GM12872 (cell line): ENCODE measurements around the gene GUCY1A2.

Experiments used
- TF ChIP-seq, protein P1 (sequence below): IDR thresholded peaks from 3 replicates; pipeline ENCODE4 v1.5.1; 2011; ENCODE audit warnings: low read depth, mild to moderate bottlenecking, low read length, moderate library complexity; ENCODE audit not compliant: insufficient read depth

Gene GUCY1A2, protein sequence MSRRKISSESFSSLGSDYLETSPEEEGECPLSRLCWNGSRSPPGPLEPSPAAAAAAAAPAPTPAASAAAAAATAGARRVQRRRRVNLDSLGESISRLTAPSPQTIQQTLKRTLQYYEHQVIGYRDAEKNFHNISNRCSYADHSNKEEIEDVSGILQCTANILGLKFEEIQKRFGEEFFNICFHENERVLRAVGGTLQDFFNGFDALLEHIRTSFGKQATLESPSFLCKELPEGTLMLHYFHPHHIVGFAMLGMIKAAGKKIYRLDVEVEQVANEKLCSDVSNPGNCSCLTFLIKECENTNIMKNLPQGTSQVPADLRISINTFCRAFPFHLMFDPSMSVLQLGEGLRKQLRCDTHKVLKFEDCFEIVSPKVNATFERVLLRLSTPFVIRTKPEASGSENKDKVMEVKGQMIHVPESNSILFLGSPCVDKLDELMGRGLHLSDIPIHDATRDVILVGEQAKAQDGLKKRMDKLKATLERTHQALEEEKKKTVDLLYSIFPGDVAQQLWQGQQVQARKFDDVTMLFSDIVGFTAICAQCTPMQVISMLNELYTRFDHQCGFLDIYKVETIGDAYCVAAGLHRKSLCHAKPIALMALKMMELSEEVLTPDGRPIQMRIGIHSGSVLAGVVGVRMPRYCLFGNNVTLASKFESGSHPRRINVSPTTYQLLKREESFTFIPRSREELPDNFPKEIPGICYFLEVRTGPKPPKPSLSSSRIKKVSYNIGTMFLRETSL

DNA sequence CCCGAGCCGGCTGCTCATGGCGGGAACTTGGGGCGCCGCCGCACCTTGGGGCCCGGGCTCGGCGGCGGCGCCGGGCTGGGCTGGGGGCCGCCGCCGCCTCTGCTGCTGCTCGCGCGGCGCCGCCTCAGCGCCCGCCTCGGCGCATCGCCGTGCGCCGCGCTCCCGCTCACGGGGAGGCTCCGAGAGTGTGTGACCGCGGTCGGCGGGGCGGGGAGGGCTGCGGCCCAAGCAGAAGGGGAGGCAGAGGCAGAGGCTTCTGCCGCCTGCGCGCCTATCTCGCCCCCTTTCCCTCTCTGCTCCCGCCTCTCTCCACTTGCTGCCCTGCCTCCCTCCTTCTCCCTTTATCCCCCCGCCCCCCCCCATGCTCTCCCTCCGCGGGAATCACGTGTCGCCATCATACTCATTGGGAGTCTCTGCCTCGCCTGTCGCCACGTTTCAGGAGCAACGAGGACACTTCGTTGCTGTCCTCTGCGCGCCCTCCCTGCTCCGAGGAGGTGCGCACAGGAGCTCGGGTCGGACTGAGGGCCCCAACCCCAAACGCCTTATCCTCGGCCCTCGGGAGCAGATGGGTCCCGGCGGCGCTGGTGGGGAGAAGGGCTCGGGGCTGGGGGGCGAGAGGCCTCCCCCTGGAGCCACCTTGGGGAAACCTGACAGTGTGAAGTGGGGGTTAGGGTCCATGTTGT is at the start of gene GUCY1A2:
Gene GUCY1A2 (minus strand): TSS at position 258 of the 683 bp plus-strand sequence. CDS start 421 bp downstream, outside the sequence.
- TF ChIP-seq, protein P1, sequence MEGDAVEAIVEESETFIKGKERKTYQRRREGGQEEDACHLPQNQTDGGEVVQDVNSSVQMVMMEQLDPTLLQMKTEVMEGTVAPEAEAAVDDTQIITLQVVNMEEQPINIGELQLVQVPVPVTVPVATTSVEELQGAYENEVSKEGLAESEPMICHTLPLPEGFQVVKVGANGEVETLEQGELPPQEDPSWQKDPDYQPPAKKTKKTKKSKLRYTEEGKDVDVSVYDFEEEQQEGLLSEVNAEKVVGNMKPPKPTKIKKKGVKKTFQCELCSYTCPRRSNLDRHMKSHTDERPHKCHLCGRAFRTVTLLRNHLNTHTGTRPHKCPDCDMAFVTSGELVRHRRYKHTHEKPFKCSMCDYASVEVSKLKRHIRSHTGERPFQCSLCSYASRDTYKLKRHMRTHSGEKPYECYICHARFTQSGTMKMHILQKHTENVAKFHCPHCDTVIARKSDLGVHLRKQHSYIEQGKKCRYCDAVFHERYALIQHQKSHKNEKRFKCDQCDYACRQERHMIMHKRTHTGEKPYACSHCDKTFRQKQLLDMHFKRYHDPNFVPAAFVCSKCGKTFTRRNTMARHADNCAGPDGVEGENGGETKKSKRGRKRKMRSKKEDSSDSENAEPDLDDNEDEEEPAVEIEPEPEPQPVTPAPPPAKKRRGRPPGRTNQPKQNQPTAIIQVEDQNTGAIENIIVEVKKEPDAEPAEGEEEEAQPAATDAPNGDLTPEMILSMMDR, result no peak

DNA sequence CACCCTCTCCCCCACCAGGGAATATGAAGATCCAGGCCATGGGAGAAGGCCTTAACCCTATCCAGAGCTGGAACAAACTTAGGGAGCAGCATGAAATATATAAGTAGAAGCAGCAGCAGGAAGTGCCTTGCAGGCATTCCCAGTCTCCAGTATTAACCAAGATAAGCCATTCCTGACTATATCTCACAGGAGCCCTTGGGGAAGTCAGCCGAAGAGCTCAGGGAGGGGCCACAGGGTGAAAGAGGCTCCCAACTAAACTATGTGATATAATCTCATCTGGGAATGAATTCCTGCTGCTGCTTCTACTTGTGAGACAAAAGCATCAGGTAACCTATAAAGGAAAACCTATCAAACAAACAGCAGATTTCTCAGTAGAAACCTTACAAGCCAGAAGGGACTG is 36.1 kb upstream of the GUCY1A2 start:
- TF ChIP-seq, protein P1, result no peak

DNA sequence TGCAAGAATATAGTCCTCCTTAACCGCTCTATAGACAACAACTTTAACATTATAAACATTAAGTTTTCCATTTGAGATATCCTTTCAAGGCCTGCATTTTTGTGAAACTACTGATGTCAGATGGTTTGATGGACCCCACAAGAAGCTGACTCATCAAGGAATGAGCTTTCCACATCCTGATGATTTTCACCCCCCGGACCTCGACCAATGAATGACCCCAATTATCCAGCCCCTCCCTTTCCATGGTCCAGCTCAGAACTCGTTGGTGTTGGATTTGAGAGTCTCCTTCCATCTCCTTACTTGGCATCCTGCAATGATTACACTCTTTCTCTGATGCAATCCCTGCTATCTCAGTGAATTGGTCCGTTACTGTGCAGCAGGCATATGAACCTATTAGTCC is 31.8 kb upstream of the GUCY1A2 start:
- TF ChIP-seq, protein P1, result no peak

DNA sequence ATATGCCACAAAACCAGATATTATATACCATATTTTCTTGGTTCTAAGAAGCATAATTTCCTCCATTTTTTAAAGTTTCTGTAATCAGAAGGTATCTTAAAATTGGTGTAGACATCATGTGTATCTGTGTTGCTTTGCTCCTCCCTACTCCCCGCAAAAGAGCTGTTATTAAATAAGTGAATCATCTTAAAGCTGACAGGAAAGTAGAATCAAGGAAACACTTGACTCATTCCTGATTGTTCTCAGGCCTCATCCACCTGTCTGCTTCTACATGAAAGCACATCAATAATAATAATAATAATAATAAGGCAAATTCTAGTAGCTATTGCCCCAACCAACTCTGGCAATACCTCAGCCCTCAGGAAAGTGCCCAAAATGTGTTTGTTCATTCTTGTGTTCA is 26.2 kb upstream of the GUCY1A2 start:
- TF ChIP-seq, protein P1, result no peak

DNA sequence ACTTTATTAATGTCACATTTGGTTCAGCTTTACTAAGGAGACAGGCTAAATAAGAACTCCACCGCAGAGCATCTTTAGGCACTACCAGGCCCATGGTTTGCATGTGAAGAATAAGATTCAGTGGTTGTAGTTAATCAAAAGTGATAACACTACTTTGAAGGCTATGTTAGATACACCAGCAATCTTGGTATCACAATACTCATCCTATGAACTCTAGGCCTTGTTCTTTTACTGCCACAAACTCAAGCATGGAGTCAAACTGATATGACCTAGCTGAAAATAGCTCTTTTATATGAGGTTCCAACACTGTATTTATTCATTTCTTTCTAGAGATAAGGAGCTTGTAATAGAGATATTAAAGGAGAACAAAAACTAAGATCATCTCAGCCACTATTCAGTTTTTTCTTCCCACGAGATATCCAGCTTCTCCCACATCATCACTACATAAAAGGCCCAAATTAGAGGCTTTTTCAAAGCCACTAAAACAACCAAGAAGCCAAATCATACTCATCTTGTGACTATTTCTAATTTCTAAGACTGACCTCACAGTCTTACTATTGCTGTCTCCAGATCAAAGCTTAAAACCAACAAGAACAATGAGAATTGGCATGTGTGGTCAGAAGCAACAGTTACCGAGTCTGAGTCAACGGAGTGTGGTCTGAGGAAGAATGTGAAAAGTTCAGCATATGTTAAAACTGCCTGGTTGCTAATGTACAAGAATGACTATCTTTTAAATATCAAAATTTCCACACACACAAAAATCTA is 25.1 kb upstream of the GUCY1A2 start:
- TF ChIP-seq, protein P1, result no peak

DNA sequence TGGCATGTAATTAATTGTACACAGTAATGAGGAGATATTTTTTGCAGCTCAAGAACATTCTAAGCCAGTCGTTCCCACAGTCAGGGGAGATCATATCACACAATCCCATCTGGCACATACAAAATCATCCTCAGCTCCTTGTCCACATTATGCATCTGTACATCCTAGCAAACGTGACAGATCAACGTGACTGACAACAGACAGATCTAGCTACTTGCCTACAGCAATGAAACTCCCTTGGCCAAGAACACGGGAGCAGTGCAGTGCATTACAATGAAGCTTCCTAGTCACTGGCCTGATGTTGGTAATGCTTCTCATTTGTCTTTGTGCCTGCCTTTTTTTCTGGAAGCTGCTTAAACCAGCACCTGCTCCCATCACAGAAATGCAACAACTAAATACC is 24.5 kb upstream of the GUCY1A2 start:
- TF ChIP-seq, protein P1, result no peak
